Subcutaneous abdominal adipose tissue (tissue), 5 donors: ENCODE measurements around the gene ASB2.

Source experiments
- H3K27ac ChIP-seq: one replicate; pipeline ENCODE4 v1.7.0; 2013; ENCODE audit warnings: low read depth, mild to moderate bottlenecking, inconsistent platforms, low read length, moderate library complexity
- H3K27me3 ChIP-seq, 5 donors: one replicate each; pipeline ENCODE4 v1.7.0; 2013; ENCODE audit warnings: low read length in 5 of 5, inconsistent platforms in 1 of 5; ENCODE audit not compliant: control insufficient read depth in 5 of 5, insufficient read depth in 4 of 5
- H3K36me3 ChIP-seq, 5 donors: one replicate each; pipeline ENCODE4 v1.7.0; 2013; ENCODE audit warnings: low read length in 5 of 5; ENCODE audit not compliant: control insufficient read depth in 5 of 5, insufficient read depth in 5 of 5
- H3K4me1 ChIP-seq, 5 donors: one replicate each; pipeline ENCODE4 v1.7.0; 2013; ENCODE audit warnings: low read length in 5 of 5, mild to moderate bottlenecking in 3 of 5, moderate library complexity in 1 of 5; ENCODE audit not compliant: control insufficient read depth in 5 of 5, insufficient read depth in 5 of 5
- H3K4me3 ChIP-seq, 5 donors: one replicate each; pipeline ENCODE4 v1.7.0; 2013; ENCODE audit warnings: low read length in 5 of 5, low read depth in 1 of 5
- H3K9ac ChIP-seq, 5 donors: one replicate each; pipeline ENCODE4 v1.7.0; 2013; ENCODE audit warnings: low read length in 5 of 5, mild to moderate bottlenecking in 4 of 5, moderate library complexity in 3 of 5
- H3K9me3 ChIP-seq, 5 donors: one replicate each; pipeline ENCODE4 v1.7.0; 2013; ENCODE audit warnings: low read length in 5 of 5; ENCODE audit not compliant: control insufficient read depth in 5 of 5
- donor health status: healthy.
- donor health status: healthy.
- donor health status: healthy.
- donor health status: healthy.
- donor health status: healthy.

The ASB2 gene

GRCh38 chr14:93964281-93964680 is 12.1 kb downstream of the ASB2 start:
- Histone ChIP-seq H3K36me3 (no peaks in the 10 kb centered on the region), H3K4me3 (no peak overlapping the region), H3K4me1 (peaks cover 0 to 14% (median 4%) of the 10 kb centered on the region in 5 donors), H3K9ac (no peak overlapping the region), H3K9me3 (no peaks in the 10 kb centered on the region), H3K27me3 (no peaks in the 10 kb centered on the region), H3K27ac (no peak overlapping the region)

GRCh38 chr14:93963692-93964091 is 12.7 kb downstream of the ASB2 start:
- no peaks in the 10 kb centered on the region for H3K9me3 ChIP-seq
- H3K9ac ChIP-seq: no peak overlapping the region
- peaks cover 0 to 14% (median 0%) of the 10 kb centered on the region in 5 donors for H3K4me1 ChIP-seq
- no peaks in the 10 kb centered on the region for H3K27me3 ChIP-seq
- no peak overlapping the region for H3K4me3 ChIP-seq
- no peak overlapping the region for H3K27ac ChIP-seq
- no peaks in the 10 kb centered on the region for H3K36me3 ChIP-seq

- H3K27me3 ChIP-seq: peaks cover 0 to 5% (median 3%) of the 10 kb centered on the region in 5 donors
- no peaks in the 10 kb centered on the region for H3K9me3 ChIP-seq
- H3K36me3 ChIP-seq: no peaks in the 10 kb centered on the region
- H3K4me3 ChIP-seq: no peak overlapping the region
- H3K27ac ChIP-seq: no peak overlapping the region
- H3K9ac ChIP-seq: no peak overlapping the region
- H3K4me1 ChIP-seq: peaks cover 0 to 11% (median 0%) of the 10 kb centered on the region in 5 donors
Observed at GRCh38 chr14:93962701-93963601, 13.4 kb downstream of the ASB2 start.

GRCh38 chr14:93961620-93962019 is 14.8 kb downstream of the ASB2 start:
- no peaks in the 10 kb centered on the region for H3K36me3 ChIP-seq
- no peak overlapping the region for H3K27ac ChIP-seq
- H3K4me3 ChIP-seq: no peak overlapping the region
- peaks cover 0 to 7% (median 0%) of the 10 kb centered on the region in 5 donors for H3K4me1 ChIP-seq
- no peaks in the 10 kb centered on the region for H3K9me3 ChIP-seq
- H3K9ac ChIP-seq: no peak overlapping the region
- peaks cover 4 to 10% (median 8%) of the 10 kb centered on the region in 5 donors for H3K27me3 ChIP-seq

- peaks cover 0 to 7% (median 0%) of the 10 kb centered on the region in 5 donors for H3K4me1 ChIP-seq
Observed at GRCh38 chr14:93960774-93961438, 15.5 kb downstream of the ASB2 start.

GRCh38 chr14:93960108-93960475 is 16.3 kb downstream of the ASB2 start:
- Histone ChIP-seq H3K27me3 (peaks cover 7 to 23% (median 12%) of the 10 kb centered on the region in 5 donors), H3K9ac (no peak overlapping the region), H3K36me3 (no peaks in the 10 kb centered on the region), H3K27ac (no peak overlapping the region), H3K4me3 (no peak overlapping the region), H3K4me1 (peaks cover 0 to 14% (median 3%) of the 10 kb centered on the region in 5 donors), H3K9me3 (no peaks in the 10 kb centered on the region)

More at GRCh38 chr14:93960774-93961438, 15.5 kb downstream of the ASB2 start:
- Histone ChIP-seq H3K4me3 (no peak overlapping the region), H3K27me3 (peaks cover 7 to 15% (median 11%) of the 10 kb centered on the region in 5 donors), H3K9ac (no peak overlapping the region), H3K9me3 (no peaks in the 10 kb centered on the region), H3K27ac (no peak overlapping the region), H3K36me3 (no peaks in the 10 kb centered on the region)

GRCh38 chr14:93959239-93960107 is 16.9 kb downstream of the ASB2 start:
- Histone ChIP-seq H3K9me3 (no peaks in the 10 kb centered on the region), H3K4me3 (no peak overlapping the region), H3K9ac (no peak overlapping the region), H3K36me3 (no peaks in the 10 kb centered on the region), H3K27me3 (peaks cover 7 to 24% (median 13%) of the 10 kb centered on the region in 5 donors), H3K4me1 (peaks cover 0 to 14% (median 3%) of the 10 kb centered on the region in 5 donors), H3K27ac (no peak overlapping the region)

GRCh38 chr14:93958567-93959238 is 17.7 kb downstream of the ASB2 start:
- H3K4me3 ChIP-seq: no peak overlapping the region
- no peak overlapping the region for H3K27ac ChIP-seq
- H3K36me3 ChIP-seq: no peaks in the 10 kb centered on the region
- H3K27me3 ChIP-seq: peaks cover 7 to 28% (median 14%) of the 10 kb centered on the region in 5 donors
- H3K4me1 ChIP-seq: peaks cover 0 to 14% (median 3%) of the 10 kb centered on the region in 5 donors
- no peak overlapping the region for H3K9ac ChIP-seq
- H3K9me3 ChIP-seq: no peaks in the 10 kb centered on the region

GRCh38 chr14:93957751-93958566 is 18.4 kb downstream of the ASB2 start:
- Histone ChIP-seq H3K27ac (no peak overlapping the region), H3K9ac (no peak overlapping the region), H3K4me3 (no peak overlapping the region)

More at GRCh38 chr14:93957751-93958566, 18.4 kb downstream of the ASB2 start:
- Histone ChIP-seq H3K9me3 (no peaks in the 10 kb centered on the region), H3K36me3 (no peaks in the 10 kb centered on the region), H3K4me1 (peaks cover 0 to 12% (median 3%) of the 10 kb centered on the region in 5 donors), H3K27me3 (peaks cover 7 to 31% (median 14%) of the 10 kb centered on the region in 5 donors)
